ENCODE measurements around the gene POLR2L.
A peak's percentile ranks its signal among the peaks of the same experiment; 100 is the strongest.

DNA sequence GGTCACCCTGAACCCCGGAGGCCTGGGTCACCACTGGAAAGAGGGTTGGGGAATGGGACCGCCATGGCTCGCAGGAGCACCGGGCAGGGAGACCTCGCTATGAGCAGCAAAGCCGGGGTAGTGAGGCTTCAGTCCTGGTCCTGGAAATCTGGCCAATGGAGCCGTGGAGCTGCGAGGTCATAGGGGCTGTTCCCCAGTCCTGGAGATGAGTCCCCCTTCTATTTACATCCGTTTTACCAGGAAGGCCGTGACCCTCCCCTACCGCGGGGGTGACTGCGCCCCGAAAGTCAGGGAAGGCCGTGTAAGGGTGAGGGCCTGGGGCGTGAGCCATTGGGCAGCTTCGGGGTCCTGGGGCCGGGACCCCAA is 37.7 kb downstream of the POLR2L start:
- TF ChIP-seq POLR2A (IDR thresholded peaks at IDR 0.05): no peak
- TF ChIP-seq, protein P1, sequence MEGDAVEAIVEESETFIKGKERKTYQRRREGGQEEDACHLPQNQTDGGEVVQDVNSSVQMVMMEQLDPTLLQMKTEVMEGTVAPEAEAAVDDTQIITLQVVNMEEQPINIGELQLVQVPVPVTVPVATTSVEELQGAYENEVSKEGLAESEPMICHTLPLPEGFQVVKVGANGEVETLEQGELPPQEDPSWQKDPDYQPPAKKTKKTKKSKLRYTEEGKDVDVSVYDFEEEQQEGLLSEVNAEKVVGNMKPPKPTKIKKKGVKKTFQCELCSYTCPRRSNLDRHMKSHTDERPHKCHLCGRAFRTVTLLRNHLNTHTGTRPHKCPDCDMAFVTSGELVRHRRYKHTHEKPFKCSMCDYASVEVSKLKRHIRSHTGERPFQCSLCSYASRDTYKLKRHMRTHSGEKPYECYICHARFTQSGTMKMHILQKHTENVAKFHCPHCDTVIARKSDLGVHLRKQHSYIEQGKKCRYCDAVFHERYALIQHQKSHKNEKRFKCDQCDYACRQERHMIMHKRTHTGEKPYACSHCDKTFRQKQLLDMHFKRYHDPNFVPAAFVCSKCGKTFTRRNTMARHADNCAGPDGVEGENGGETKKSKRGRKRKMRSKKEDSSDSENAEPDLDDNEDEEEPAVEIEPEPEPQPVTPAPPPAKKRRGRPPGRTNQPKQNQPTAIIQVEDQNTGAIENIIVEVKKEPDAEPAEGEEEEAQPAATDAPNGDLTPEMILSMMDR (IDR thresholded peaks at IDR 0.05): peak in 1 of 6 experiments; percentile 12
- TF ChIP-seq EP300 (IDR thresholded peaks at IDR 0.05): no peak
- TF ChIP-seq POLR2AphosphoS5 (IDR thresholded peaks at IDR 0.05): no peak
